Uterus (tissue), 4 donors: ENCODE data around the gene TANGO2. TPM values are rescaled to one million over a fixed set of nuclear protein-coding genes. Genes with fewer than 3 reads are reported as not detected.

Experiments
- DNase-seq, 2 donors: peaks; one replicate each; pipeline ENCODE4 v3.0.0-alpha.2; 2019 to 2020
- H3K27ac ChIP-seq, 2 donors: fragments of 200-600 bp; sonication (generic); 1 replicate in 1 of 2; 2 replicates in 1 of 2; pipeline ENCODE4 v1.5.1; 2016 to 2018
- H3K27me3 ChIP-seq, 2 donors: fragments of 200-600 bp; sonication (generic); one replicate each; pipeline ENCODE4 v1.5.1; 2018 to 2019; ENCODE audit warnings: control low read depth in 1 of 2
- H3K36me3 ChIP-seq, 2 donors: fragments of 200-600 bp; sonication (generic); one replicate each; pipeline ENCODE4 v1.5.1; 2019; ENCODE audit warnings: control low read depth in 1 of 2
- H3K4me1 ChIP-seq, 2 donors: fragments of 200-600 bp; sonication (generic); one replicate each; pipeline ENCODE4 v1.5.1; 2018 to 2019; ENCODE audit warnings: control low read depth in 1 of 2
- H3K4me3 ChIP-seq, 2 donors: fragments of 200-600 bp; sonication (generic); 1 replicate in 1 of 2; 2 replicates in 1 of 2; pipeline ENCODE4 v1.5.1; 2018 to 2019; ENCODE audit warnings: mild to moderate bottlenecking in 1 of 2
- H3K9me3 ChIP-seq, 2 donors: fragments of 200-600 bp; sonication (generic); one replicate each; pipeline ENCODE4 v1.5.1; 2019; ENCODE audit warnings: control low read depth in 1 of 2
- POLR2A ChIP-seq, 2 donors: fragments of 450-650 bp; IDR thresholded peaks; one replicate each; pipeline ENCODE4 v1.6.1; 2016; ENCODE audit warnings: antibody characterized with exemption in 2 of 2, mild to moderate bottlenecking in 1 of 2, moderate library complexity in 1 of 2
- intact Hi-C: fragments of 100-400 bp; cut with DNase I; formaldehyde crosslinking; loops from one replicate; pipeline ENCODE4 v1.15.1; 2023; ENCODE audit warnings: low total_unique reads
- total RNA-seq, 4 donors: library from RNA; depleted of rRNA in 3 of 4; stranded (reverse); fragments of >200 nt in 3 of 4; gene quantifications; one replicate each; pipeline versions ENCODE4 v1.1.0 to v1.2.4, GENCODE V29; 2014 to 2023
- TF ChIP-seq, protein P1 (sequence below), 4 experiments: fragments of 200-600 bp in 2 of 4; fragments of 450-650 bp in 2 of 4; sonication (generic) in 2 of 4; IDR thresholded peaks; one replicate each; pipeline ENCODE4 v1.5.1; 2016 to 2019; ENCODE audit warnings: antibody characterized with exemption in 4 of 4, mild to moderate bottlenecking in 2 of 4, moderate library complexity in 1 of 4
- donor health status: DM: yes; HTN: yes; CAD: no.

TANGO2 gene
- total RNA-seq, 4 donors from 2014 or later: 2.8 to 25.1 (median 13.3) TPM

DNA sequence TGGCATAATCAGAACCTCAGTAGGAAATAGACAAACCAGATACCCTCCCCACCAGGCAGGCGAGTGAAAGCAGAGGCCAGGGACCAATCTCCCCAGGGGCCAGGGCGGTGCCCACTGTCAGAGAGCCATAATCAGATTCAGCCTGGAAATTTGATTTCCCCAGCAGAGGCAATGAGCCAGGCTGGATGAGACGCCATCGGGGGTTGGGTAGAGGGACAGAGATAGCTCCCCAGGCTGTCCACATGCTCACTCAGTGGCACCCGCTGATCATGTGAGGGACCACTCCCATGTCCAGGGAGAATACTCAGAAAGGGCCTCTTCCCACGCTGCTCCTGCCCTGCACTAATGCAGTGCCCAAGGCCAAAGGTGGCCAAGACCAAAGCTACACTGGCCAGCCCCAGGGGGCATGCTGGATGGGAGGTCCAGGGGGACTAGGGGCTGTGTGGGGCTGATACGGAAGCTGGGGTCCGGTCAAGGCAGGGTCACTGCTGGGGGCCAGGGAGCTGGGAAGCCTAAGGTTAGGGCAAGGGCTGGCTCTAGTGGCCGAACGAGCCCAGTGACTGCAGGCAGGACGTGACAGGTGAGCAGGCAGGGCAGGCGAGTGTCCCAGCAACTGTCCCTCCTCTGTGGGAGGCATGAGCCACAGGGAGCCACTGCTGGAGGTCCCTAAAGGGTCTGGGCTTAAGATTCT, 24.1 kb upstream of the TANGO2 start:
- Histone ChIP-seq H3K9me3 (no peaks in the 10 kb centered on the region), H3K4me1 (peaks cover 0 to 8% of the 10 kb centered on the region in 2 donors), H3K27ac (no peak overlapping the region), H3K27me3 (no peaks in the 10 kb centered on the region), H3K4me3 (no peak overlapping the region), H3K36me3 (no peaks in the 10 kb centered on the region)
- no peak for DNase-seq
- intact Hi-C loops: no loop called here
- TF ChIP-seq, protein P1, sequence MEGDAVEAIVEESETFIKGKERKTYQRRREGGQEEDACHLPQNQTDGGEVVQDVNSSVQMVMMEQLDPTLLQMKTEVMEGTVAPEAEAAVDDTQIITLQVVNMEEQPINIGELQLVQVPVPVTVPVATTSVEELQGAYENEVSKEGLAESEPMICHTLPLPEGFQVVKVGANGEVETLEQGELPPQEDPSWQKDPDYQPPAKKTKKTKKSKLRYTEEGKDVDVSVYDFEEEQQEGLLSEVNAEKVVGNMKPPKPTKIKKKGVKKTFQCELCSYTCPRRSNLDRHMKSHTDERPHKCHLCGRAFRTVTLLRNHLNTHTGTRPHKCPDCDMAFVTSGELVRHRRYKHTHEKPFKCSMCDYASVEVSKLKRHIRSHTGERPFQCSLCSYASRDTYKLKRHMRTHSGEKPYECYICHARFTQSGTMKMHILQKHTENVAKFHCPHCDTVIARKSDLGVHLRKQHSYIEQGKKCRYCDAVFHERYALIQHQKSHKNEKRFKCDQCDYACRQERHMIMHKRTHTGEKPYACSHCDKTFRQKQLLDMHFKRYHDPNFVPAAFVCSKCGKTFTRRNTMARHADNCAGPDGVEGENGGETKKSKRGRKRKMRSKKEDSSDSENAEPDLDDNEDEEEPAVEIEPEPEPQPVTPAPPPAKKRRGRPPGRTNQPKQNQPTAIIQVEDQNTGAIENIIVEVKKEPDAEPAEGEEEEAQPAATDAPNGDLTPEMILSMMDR (IDR thresholded peaks at IDR 0.05): no peak
- no peak for TF ChIP-seq POLR2A (IDR thresholded peaks at IDR 0.05)

DNA sequence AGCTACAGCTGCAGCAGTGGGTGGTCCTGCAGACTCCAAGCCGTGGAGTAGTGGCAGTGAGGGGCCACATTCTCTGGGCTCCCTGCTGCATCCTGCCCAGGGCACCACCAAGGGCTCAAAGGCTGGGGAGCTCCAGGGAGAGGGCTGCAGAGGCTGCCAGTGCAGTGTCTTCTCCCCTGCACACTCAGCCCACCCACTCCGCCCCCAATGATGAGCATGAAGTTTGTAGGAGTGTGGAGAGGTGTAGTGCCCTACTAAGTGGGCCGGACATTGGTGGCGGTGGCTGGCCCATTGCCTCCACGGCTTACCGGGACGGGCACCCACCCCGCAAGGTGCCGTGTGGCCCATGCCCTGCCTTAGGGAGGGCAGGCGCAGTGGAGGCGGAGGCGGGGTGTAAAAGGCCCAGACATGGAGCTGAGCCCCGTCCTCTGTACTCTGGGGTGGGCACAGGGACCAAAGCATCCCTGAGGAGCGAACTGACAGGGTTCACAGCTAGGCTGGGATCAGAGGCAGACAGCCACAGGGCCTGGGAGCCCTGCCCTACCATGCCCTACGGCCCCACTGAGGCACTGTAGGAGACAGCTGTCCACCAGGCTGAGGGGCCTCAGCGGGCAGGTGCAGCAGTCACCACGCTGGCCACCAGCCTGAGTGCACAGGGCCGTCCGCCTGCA, 23.2 kb upstream of the TANGO2 start:
- Histone ChIP-seq H3K4me3 (no peak overlapping the region), H3K4me1 (peaks cover 0 to 8% of the 10 kb centered on the region in 2 donors), H3K27ac (no peak overlapping the region), H3K9me3 (no peaks in the 10 kb centered on the region), H3K27me3 (no peaks in the 10 kb centered on the region), H3K36me3 (no peaks in the 10 kb centered on the region)
- DNase-seq: no peak
- intact Hi-C loops: no loop called here
- TF ChIP-seq POLR2A (IDR thresholded peaks at IDR 0.05): no peak
- TF ChIP-seq, protein P1 (IDR thresholded peaks at IDR 0.05): no peak

DNA sequence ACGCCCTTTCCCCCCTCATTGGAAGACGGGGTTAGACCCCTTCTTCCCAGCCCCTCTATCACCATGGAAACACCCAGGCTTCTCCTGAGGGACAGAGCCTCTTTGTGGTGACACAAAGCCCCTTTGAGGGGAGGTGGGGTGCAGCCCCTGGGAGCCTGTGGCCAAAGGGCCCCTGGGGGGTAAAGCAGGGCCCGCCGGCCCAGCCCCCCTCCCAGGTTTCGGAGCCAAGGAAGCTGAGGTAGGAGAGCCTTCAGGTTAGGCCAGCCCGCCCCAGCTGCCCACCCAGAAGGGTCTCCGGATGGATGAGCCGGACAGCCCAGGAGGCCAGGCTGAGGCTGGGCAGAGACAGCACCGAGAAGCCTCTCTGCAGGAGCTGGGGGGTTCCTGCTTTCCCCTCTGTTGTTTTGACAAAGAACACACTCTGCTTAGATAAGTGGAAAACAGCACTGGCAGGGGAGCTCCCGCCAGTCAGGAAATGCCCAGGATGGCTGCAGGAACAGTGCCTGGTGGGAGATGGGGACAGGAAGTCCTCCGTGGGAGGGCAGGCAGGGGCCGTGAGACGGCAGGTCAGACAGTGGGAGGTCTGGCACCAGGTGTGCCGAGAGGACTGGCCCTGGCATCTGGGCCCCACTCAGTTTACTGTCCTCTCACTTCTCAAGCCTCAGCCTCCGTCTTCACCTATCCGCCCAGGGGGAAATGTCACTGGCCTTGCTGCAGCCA, 22.5 kb upstream of the TANGO2 start:
- TF ChIP-seq, protein P1 (IDR thresholded peaks at IDR 0.05): no peak
- TF ChIP-seq POLR2A (IDR thresholded peaks at IDR 0.05): no peak
- Histone ChIP-seq H3K4me3 (no peak overlapping the region), H3K36me3 (no peaks in the 10 kb centered on the region), H3K4me1 (peaks cover 0 to 8% of the 10 kb centered on the region in 2 donors), H3K27me3 (no peaks in the 10 kb centered on the region), H3K27ac (no peak overlapping the region), H3K9me3 (peaks cover 0 to 1% of the 10 kb centered on the region in 2 donors)
- no peak for DNase-seq
- intact Hi-C loops: no loop called here

DNA sequence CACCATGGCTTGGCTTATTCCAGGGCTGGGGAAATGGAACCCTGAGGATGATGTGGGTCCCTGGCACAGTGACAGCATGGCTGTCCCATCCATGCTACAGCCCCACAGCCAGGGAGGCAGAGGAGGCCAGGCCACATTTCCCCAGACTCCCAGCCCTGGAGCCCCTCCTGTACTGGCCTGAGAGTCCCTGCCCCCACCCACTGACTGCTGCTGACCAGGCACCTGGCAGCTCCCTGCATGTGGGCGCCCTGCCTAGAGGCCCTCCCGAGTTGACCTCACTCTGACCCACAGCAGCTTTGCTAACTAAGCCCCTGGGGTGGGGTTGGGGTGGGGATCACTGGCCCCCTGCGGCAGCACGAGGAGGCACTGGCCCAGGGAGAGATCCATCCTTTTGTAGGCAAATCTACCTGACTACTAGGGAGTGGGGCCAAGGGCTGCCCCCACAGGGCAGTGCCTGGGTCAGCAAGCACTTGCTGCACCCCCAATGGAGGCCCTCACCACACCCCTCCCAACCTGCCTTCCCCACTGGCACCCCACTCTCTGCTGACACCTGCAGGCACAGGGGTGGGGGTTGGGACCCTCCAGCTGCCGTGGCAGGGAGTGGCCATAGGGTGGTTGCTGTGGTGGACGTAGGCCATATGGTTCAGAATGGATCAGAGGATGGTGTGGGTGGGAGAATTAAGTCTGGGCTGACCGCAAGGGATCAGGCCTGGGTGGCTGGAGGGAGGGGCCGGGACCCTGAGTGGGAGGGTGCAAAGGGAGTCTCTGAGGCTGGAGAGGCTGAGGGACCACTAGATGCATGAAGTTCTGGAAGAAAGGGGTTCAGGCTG, 21.7 kb upstream of the TANGO2 start:
- intact Hi-C loops: no loop called here
- no peak for DNase-seq

More for the DNA sequence above, 21.7 kb upstream of the TANGO2 start:
- TF ChIP-seq, protein P1 (IDR thresholded peaks at IDR 0.05): no peak
- no peak for TF ChIP-seq POLR2A (IDR thresholded peaks at IDR 0.05)
- no peak overlapping the region for H3K4me3 ChIP-seq
- no peaks in the 10 kb centered on the region for H3K36me3 ChIP-seq
- H3K27ac ChIP-seq: no peak overlapping the region
- H3K9me3 ChIP-seq: peaks cover 0 to 7% of the 10 kb centered on the region in 2 donors
- H3K27me3 ChIP-seq: no peaks in the 10 kb centered on the region
- peaks cover 0 to 8% of the 10 kb centered on the region in 2 donors for H3K4me1 ChIP-seq
